HG03025 (cell line): ENCODE data around the gene PLEKHG3.
"Not testable (repeated sequence)": the region's sequence is repeated elsewhere in the genome, so short reads cannot be mapped to it uniquely, and the experiment has no call there.

Source experiments
- ATAC-seq: cut with Tn5 transposase; IDR thresholded peaks from one replicate; pipeline ENCODE4 v1.9.1; 2021; ENCODE audit warnings: mild to moderate bottlenecking, moderate library complexity; ENCODE audit not compliant: unreplicated experiment, low FRiP score

PLEKHG3 gene

GRCh38 chr14:64685371-64686281 lies 18.6 kb upstream of the PLEKHG3 start:
- ATAC-seq: no peak

GRCh38 chr14:64686282-64686615 lies 18.0 kb upstream of the PLEKHG3 start:
- no peak for ATAC-seq

- no peak for ATAC-seq
These were observed 16.2 kb upstream of the PLEKHG3 start for GRCh38 chr14:64688031-64688430.

GRCh38 chr14:64688811-64689281 lies 15.4 kb upstream of the PLEKHG3 start:
- ATAC-seq: no peak

GRCh38 chr14:64689289-64689688 lies 14.9 kb upstream of the PLEKHG3 start:
- ATAC-seq: no peak

- not testable (repeated sequence) for ATAC-seq
These were observed 13.6 kb upstream of the PLEKHG3 start for GRCh38 chr14:64690607-64691006.

- no peak for ATAC-seq
These were observed 12.8 kb upstream of the PLEKHG3 start for GRCh38 chr14:64691376-64691775.

- ATAC-seq: no peak
These were observed 11.8 kb upstream of the PLEKHG3 start for GRCh38 chr14:64692189-64692985.

- no peak for ATAC-seq
These were observed 11.0 kb upstream of the PLEKHG3 start for GRCh38 chr14:64692986-64693809.

- ATAC-seq: no peak
These were observed 10.4 kb upstream of the PLEKHG3 start for GRCh38 chr14:64693810-64694165.

GRCh38 chr14:64695071-64695470 lies 9.2 kb upstream of the PLEKHG3 start:
- no peak for ATAC-seq

GRCh38 chr14:64696355-64696857 lies 7.8 kb upstream of the PLEKHG3 start:
- ATAC-seq: no peak

- no peak for ATAC-seq
These were observed 5.3 kb upstream of the PLEKHG3 start for GRCh38 chr14:64698903-64699302.

GRCh38 chr14:64700290-64700689 lies 3.9 kb upstream of the PLEKHG3 start:
- ATAC-seq: no peak

- ATAC-seq: no peak
These were observed 3.3 kb upstream of the PLEKHG3 start for GRCh38 chr14:64700894-64701293.

- no peak for ATAC-seq
These were observed 2.6 kb upstream of the PLEKHG3 start for GRCh38 chr14:64701660-64702059.

GRCh38 chr14:64702493-64703394 lies 1.5 kb upstream of the PLEKHG3 start:
- no peak for ATAC-seq

- no peak for ATAC-seq
These were observed 655 bp upstream of the PLEKHG3 start for GRCh38 chr14:64703395-64704142.
